Measurements from ENCODE around the gene FAM24A.
"Not testable (repeated sequence)": the region's sequence is repeated elsewhere in the genome, so short reads cannot be mapped to it uniquely, and the experiment has no call there.

The FAM24A gene, protein sequence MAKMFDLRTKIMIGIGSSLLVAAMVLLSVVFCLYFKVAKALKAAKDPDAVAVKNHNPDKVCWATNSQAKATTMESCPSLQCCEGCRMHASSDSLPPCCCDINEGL

GRCh38 chr10:122910310-122910709 is at the start of gene FAM24A:
FAM24A (plus strand) TSS chr10:122910610; CDS start chr10:122911635, 1,025 bp downstream.
- no peak for DNase-seq (ENCODE audit: low spot score)

GRCh38 chr10:122861711-122862161 is 48.7 kb upstream of the FAM24A start:
- DNase-seq (ENCODE audit: low spot score) = no peak

DNA sequence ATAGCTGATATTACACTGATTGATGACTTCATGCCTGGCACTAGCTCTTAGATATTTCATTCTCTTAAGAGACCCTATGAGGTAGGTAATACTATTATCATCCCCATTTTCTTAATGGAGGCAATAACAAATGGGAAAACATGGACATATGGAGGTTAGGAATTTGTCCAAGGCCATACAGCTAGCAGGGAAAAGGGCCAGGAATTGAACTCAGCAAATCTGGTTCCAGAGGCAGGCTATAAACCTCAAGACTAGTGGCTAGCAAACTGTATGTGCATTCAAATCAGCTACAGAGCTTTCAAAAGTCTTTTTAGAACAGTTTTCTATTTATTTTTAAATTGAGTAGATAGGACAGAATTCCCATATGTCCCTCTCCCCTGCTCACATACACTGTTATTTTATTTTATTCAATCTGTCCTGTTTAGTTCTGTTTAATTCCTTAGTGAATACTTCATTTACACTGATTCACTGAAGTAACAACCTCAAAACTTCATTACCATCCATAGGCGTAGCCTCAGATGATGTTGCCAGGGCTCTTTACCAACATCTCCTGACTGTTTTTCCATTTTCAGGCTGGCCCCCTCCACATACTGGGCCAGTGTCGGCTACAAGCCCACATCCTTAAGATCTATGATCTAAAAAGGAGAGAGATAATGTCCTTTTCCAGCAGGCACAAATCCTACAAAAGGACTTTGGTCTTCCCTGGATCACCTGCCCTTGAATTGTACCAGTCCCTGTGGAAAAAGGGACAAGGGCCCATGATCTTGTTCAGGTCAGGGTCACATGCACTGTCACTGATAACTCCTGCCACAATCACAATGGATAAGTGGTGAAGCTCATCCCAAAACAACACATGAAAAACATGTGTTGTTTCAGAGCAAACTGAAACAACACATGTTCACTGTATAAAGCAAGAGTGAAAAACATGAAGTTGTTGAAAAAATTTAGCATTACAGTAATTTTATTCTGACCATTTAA is 46.9 kb upstream of the FAM24A start:
- no peak for DNase-seq (ENCODE audit: low spot score)

GRCh38 chr10:122864194-122864592 is 46.2 kb upstream of the FAM24A start:
- DNase-seq (ENCODE audit: low spot score) = no peak

DNA sequence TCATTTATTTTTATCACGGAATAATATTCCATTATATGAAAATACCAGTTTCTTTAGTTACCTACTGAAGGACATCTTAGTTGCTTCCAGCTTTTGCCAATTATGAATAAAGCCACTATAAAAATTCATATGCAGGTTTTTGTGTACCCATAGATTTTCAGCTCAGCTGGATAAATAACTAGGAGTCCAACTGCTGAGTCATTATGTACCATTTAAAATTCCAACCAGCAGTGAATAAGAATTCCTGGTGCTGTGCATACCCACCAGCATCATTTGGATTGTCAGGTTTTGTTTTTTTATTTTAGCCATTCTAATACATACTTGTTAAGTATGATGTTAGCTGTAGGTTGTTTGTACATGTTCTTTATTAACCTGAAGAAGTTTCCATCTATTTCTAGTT is 45.5 kb upstream of the FAM24A start:
- DNase-seq (ENCODE audit: low spot score) = no peak

- not testable (repeated sequence) for DNase-seq (ENCODE audit: low spot score)
These were observed 43.5 kb upstream of the FAM24A start for GRCh38 chr10:122866757-122867482.

DNA sequence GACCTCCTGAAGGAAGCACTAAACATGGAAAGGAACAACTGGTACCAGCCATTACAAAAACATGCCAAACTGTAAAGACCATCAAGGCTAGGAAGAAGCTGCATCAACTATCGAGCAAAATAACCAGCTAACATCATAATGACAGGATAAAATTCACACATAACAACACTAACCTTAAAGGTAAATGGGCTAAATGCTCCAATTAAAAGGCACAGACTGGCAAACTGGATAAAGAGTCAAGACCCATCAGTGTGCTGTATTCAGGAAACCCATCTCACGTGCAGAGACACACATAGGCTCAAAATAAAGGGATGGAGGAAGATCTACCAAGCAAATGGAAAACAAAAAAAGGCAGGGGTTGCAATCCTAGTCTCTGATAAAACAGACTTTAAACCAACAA is 41.6 kb upstream of the FAM24A start:
- DNase-seq (ENCODE audit: low spot score) = not testable (repeated sequence)

GRCh38 chr10:122871947-122872346 is 38.5 kb upstream of the FAM24A start:
- not testable (repeated sequence) for DNase-seq (ENCODE audit: low spot score)

DNA sequence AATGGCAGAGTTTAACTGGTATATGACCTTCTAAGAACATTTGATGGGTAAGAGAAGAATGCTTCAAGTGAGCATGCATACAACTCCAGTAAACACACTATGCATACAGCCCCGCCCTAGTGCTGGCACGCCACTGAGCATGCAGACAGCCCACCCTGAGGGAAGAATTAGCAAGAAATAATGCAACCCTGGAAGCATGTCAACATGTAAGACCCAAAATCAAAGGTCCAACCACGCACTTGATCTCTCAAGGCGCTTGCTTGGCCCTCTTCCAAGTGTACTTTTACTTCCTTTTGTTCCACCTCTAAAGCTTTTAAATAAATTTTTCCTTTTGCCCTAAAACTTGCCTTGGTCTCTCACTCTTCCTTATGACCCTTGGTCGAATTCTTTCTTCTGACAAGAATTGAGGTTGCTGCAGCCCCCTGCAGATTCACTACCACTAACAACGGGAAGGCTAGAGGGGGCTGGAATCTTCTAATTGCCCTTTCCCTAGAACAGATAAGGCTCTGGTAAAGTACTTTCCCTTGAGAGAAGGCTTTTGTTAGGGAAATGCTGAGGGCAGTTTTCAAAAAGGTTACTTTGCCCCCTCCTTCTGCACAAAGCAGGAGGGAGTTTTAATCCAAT is 34.5 kb upstream of the FAM24A start:
- no peak for DNase-seq (ENCODE audit: low spot score)

GRCh38 chr10:122876467-122876855 is 33.9 kb upstream of the FAM24A start:
- no peak for DNase-seq (ENCODE audit: low spot score)

GRCh38 chr10:122877264-122877663 is 33.1 kb upstream of the FAM24A start:
- no peak for DNase-seq (ENCODE audit: low spot score)

- peak; percentile 12 for DNase-seq (ENCODE audit: low spot score)
These were observed 31.5 kb upstream of the FAM24A start for GRCh38 chr10:122878799-122879338.

- peak; percentile 97 for DNase-seq (ENCODE audit: low spot score)
These were observed 30.8 kb upstream of the FAM24A start, which contains the start of gene FAM24B for GRCh38 chr10:122879339-122880273. FAM24B (minus strand) TSS chr10:122879581; CDS start chr10:122850515, 29,066 bp downstream.

GRCh38 chr10:122882766-122883165 is 27.6 kb upstream of the FAM24A start:
- DNase-seq (ENCODE audit: low spot score) = no peak

DNA sequence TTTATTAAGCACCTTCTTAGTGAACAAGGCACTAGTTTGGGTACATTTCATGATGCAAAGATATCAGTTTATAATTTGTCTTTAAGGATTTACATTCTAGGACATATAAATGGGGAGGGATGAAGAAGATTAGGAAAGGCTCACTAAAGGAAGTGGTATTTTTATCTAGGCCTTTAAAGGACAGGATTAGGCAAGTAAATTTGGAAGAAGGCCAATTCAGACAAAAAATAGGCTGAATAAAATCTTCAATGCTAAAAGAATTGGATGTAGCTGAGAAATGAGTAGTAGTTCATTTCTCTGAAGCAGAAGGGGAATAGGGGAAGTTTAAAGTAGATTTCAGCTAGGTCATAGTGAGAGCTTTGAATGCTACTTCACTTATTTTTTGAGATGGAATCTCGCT is 26.2 kb upstream of the FAM24A start:
- no peak for DNase-seq (ENCODE audit: low spot score)

GRCh38 chr10:122894261-122894944 is 16.0 kb upstream of the FAM24A start:
- no peak for DNase-seq (ENCODE audit: low spot score)

- not testable (repeated sequence) for DNase-seq (ENCODE audit: low spot score)
These were observed 6.5 kb upstream of the FAM24A start for GRCh38 chr10:122903861-122904260.

DNA sequence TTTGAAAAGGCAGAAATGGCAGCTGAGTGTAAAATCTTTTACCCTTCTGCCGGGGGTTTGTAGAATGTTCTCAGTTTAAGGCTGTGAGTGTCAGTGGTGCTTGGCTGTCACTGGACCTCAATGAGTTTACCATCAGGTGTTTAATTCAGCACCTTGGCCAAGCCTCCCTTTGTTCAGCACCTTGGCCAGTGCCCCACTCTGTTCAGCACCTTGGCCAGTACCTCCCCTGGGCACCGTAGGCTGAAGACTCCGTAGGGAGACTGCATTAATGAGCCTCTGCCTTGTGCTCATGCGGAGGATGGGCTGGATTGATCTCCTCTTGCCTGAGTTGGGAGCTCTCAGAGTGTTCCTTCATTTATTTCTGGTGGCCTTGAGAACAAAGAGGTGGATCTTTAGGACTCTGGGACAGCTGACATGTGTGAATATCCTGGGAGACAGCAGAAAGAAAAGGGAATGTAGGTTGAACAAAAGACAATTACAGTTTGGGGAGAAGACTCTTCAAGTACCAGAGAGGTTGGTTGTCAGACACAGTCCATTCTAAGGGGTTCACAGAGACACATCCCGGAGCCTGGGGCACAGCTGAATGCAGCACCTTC is 1.6 kb downstream of the FAM24A start:
- peak; percentile 35 for DNase-seq (ENCODE audit: low spot score)

DNA sequence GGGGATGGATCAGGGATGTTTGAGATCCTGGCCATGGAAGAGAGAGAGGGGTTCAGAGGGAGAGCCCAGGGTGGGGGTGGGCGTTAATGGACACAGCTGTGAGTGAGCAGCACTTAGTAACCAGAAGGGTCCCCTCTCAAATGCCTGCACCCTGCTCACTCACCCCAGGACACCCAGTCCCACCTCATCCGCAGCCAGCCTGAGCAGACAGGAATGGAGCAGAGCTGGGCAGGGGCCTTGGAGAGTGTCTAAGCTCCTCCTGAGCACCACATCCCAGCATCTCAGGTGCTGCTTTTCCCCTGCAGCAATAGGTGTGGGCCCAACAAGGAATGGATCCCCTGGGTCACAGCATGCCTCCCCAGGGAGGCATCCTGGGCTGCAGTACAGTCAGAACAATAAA is 5.3 kb downstream of the FAM24A start:
- no peak for DNase-seq (ENCODE audit: low spot score)

- DNase-seq (ENCODE audit: low spot score) = no peak
These were observed 19.7 kb downstream of the FAM24A start for GRCh38 chr10:122930140-122930539.

All from CD4-positive, alpha-beta T cell treated with Interleukin-15 for 4 hours (primary cell).